Sigmoid colon (tissue), 4 donors: ENCODE data around the gene KRCC1.

Source experiments
- CTCF ChIP-seq, 4 experiments: fragments of 450-650 bp in 3 of 4; fragments of 200-600 bp in 1 of 4; IDR thresholded peaks; one replicate each; pipeline ENCODE4 v1.5.1; 2016 to 2019; ENCODE audit warnings: antibody characterized with exemption in 4 of 4, mild to moderate bottlenecking in 3 of 4, moderate library complexity in 2 of 4
- EP300 ChIP-seq, 4 donors: sonication (generic); formaldehyde crosslinking; IDR thresholded peaks; one replicate each; pipeline ENCODE4 v1.6.1; 2017; ENCODE audit warnings: antibody characterized with exemption in 4 of 4
- POLR2A ChIP-seq, 2 donors: fragments of 450-650 bp; IDR thresholded peaks; one replicate each; pipeline ENCODE4 v1.6.1; 2016; ENCODE audit warnings: antibody characterized with exemption in 2 of 2, mild to moderate bottlenecking in 2 of 2, moderate library complexity in 2 of 2
- POLR2AphosphoS5 ChIP-seq, 4 donors: sonication (generic); formaldehyde crosslinking; IDR thresholded peaks; one replicate each; pipeline ENCODE4 v1.6.1; 2017; ENCODE audit warnings: antibody characterized with exemption in 4 of 4

- TF ChIP-seq CTCF (IDR thresholded peaks at IDR 0.05) (no peak), POLR2A (IDR thresholded peaks at IDR 0.05) (no peak), POLR2AphosphoS5 (IDR thresholded peaks at IDR 0.05) (no peak), EP300 (IDR thresholded peaks at IDR 0.05) (no peak)
Measured at GRCh38 chr2:88095022-88095421, 39.4 kb upstream of the KRCC1 start.
